K562 (cell line): ENCODE measurements around the gene C19orf47. TPM values are rescaled to one million over a fixed set of nuclear protein-coding genes. Genes with fewer than 3 reads are reported as not detected.

ENCODE experiments used
- ATAC-seq: fragments of 200-7000 bp; cut with Tn5 transposase; 3 replicates; pipeline ENCODE4 v1.9.1; 2020; ENCODE audit warnings: moderate library complexity
- BruUV-seq: library from RNA; stranded (reverse); fragments of 400-500 nt; replicated peaks from 2 replicates; lab custom pipeline; 2021; lab: Mats Ljungman, UMichigan
- CTCF ChIA-PET: fragments of 300-600 bp; formaldehyde crosslinking; extraction: SDS; loops from one replicate; lab custom pipeline; 2021; ENCODE audit warnings: low intra/inter-chr PET ratio; lab: Yijun Ruan, JAX
- POLR2A ChIA-PET: fragments of 300-600, 350-650 bp; sonication (Branson Sonifier 250); formaldehyde crosslinking; extraction: SDS; loops from one replicate; lab custom pipeline; 2021; ENCODE audit warnings: antibody characterized with exemption, inconsistent platforms; lab: Yijun Ruan, JAX
- DNase-seq, 4 experiments: peaks; one replicate each; pipeline versions ENCODE4 v3.0.0 to v3.0.0-alpha.2; 2011 to 2018; ENCODE audit warnings: low spot score in 3 of 4, mixed read lengths in 3 of 4; ENCODE audit errors: extremely low read depth in 1 of 4
- FAIRE-seq: peaks from 2 replicates; lab custom pipeline; 2011; peaks lifted over from hg19 to GRCh38; lab: Jason Lieb, UNC
- H2AFZ ChIP-seq: 2 replicates; pipeline ENCODE4 v1.6.0; 2011; ENCODE audit warnings: low read depth, low read length, control low read depth, inconsistent platforms
- H3K27ac ChIP-seq: fragments of 200-600 bp; 3 replicates; pipeline ENCODE4 v1.8.0; 2011; ENCODE audit warnings: low read depth, mild to moderate bottlenecking, control low read depth, inconsistent platforms, low read length, moderate library complexity, mixed read lengths; ENCODE audit errors: extremely low read depth
- H3K27me3 ChIP-seq, 2 experiments: fragments of 300-600 bp in 1 of 2; 2 replicates in 1 of 2; 3 replicates in 1 of 2; pipeline versions ENCODE4 v1.6.0 to v1.8.0; 2011; ENCODE audit warnings: inconsistent platforms in 2 of 2, low read length in 2 of 2, mild to moderate bottlenecking in 1 of 2, mixed read lengths in 1 of 2, moderate library complexity in 1 of 2; ENCODE audit not compliant: control insufficient read depth in 2 of 2, insufficient read depth in 2 of 2
- H3K36me3 ChIP-seq: fragments of 300-600 bp; 3 replicates; pipeline ENCODE4 v1.8.0; 2011; ENCODE audit warnings: mild to moderate bottlenecking, low read length, inconsistent platforms; ENCODE audit not compliant: control insufficient read depth, insufficient read depth
- H3K4me1 ChIP-seq, 2 experiments: fragments of 200-600 bp in 1 of 2; replicated peaks in 1 of 2; 2 replicates in 1 of 2; 3 replicates in 1 of 2; pipeline versions ENCODE4 v1.5.1 to v1.8.0; 2011; ENCODE audit warnings: inconsistent platforms in 2 of 2, low read length in 2 of 2, mild to moderate bottlenecking in 1 of 2, mixed read lengths in 1 of 2, moderate library complexity in 1 of 2; ENCODE audit not compliant: control insufficient read depth in 2 of 2, insufficient read depth in 2 of 2
- H3K4me2 ChIP-seq: 2 replicates; pipeline ENCODE4 v1.6.1; 2011; ENCODE audit warnings: low read length, control low read depth, inconsistent platforms, mixed read lengths; ENCODE audit not compliant: insufficient read depth
- H3K4me3 ChIP-seq: fragments of 200-600 bp; sonication (generic), shearing (Covaris generic); 2 replicates; pipeline ENCODE4 v1.5.1; 2016; ENCODE audit warnings: control low read depth, inconsistent platforms
- H3K79me2 ChIP-seq: fragments of 200-600 bp; 3 replicates; pipeline ENCODE4 v1.8.0; 2011; ENCODE audit warnings: low read length, inconsistent platforms; ENCODE audit not compliant: control insufficient read depth, insufficient read depth
- H3K9ac ChIP-seq, 2 experiments: 2 replicates each; pipeline versions ENCODE4 v1.6.0 to v1.6.1; 2011; ENCODE audit warnings: low read depth in 2 of 2, low read length in 2 of 2, control low read depth in 1 of 2, inconsistent platforms in 1 of 2, mild to moderate bottlenecking in 1 of 2, mixed read lengths in 1 of 2; ENCODE audit not compliant: insufficient read depth in 1 of 2
- H3K9me1 ChIP-seq: one replicate; pipeline ENCODE4 v1.6.0; 2011; ENCODE audit warnings: inconsistent platforms, mild to moderate bottlenecking, low read length, moderate library complexity; ENCODE audit not compliant: control insufficient read depth, insufficient read depth
- H3K9me3 ChIP-seq: replicated peaks from 2 replicates; pipeline ENCODE4 v1.5.1; 2011; ENCODE audit warnings: low read depth, low read length, inconsistent platforms; ENCODE audit not compliant: control insufficient read depth, insufficient read depth
- H4K20me1 ChIP-seq: replicated peaks from 2 replicates; pipeline ENCODE4 v1.6.1; 2011; ENCODE audit warnings: low read length, inconsistent platforms, mixed read lengths; ENCODE audit not compliant: control insufficient read depth, insufficient read depth
- C11orf30 ChIP-seq: fragments of 450-650 bp; IDR thresholded peaks from 2 replicates; pipeline ENCODE4 v1.6.1; 2016; ENCODE audit warnings: low read depth, mild to moderate bottlenecking
- CSDE1 ChIP-seq, 2 experiments: fragments of 450-650 bp; IDR thresholded peaks; 2 replicates each; pipeline ENCODE4 v1.6.1; 2016; ENCODE audit warnings: mild to moderate bottlenecking in 1 of 2
- DMBX1 ChIP-seq: fragments of 250-450 bp; sonication (Bioruptor Pico); IDR thresholded peaks from 2 replicates; pipeline ENCODE4 v1.8.0; 2022; ENCODE audit warnings: inconsistent platforms, mild to moderate bottlenecking, moderate library complexity, borderline replicate concordance
- HNRNPLL ChIP-seq: fragments of 200-400 bp; formaldehyde crosslinking; IDR thresholded peaks from 2 replicates; pipeline ENCODE4 v1.6.1; 2017; ENCODE audit warnings: low read length, low read depth, mild to moderate bottlenecking; ENCODE audit not compliant: poor library complexity, severe bottlenecking
- KDM5B ChIP-seq: fragments of 200-600 bp; sonication (generic); IDR thresholded peaks from 2 replicates; pipeline ENCODE4 v1.6.1; 2012; ENCODE audit warnings: low read depth, mild to moderate bottlenecking, moderate library complexity, low read length, control low read depth, inconsistent platforms; ENCODE audit not compliant: insufficient replicate concordance
- KLF10 ChIP-seq: fragments of 250-450 bp; sonication (Bioruptor Pico); IDR thresholded peaks from 2 replicates; pipeline ENCODE4 v1.6.1; 2021; ENCODE audit warnings: matching md5 sums
- NR0B1 ChIP-seq: fragments of 450-650 bp; IDR thresholded peaks from one replicate; pipeline ENCODE4 v1.6.1; 2018; ENCODE audit warnings: mild to moderate bottlenecking, moderate library complexity; ENCODE audit not compliant: partially characterized antibody
- RBM34 ChIP-seq: fragments of 200-400 bp; formaldehyde crosslinking; IDR thresholded peaks from 2 replicates; pipeline ENCODE4 v1.6.1; 2018; ENCODE audit warnings: low read length, borderline replicate concordance; ENCODE audit not compliant: insufficient read depth
- ZNF780A ChIP-seq: fragments of 250-450 bp; sonication (Bioruptor Pico); IDR thresholded peaks from 2 replicates; pipeline ENCODE4 v1.5.0; 2021; ENCODE audit warnings: mild to moderate bottlenecking
- WGBS: fragments of 100-300 bp; shearing (Covaris generic); methylation state at CpG from one replicate; pipeline ENCODE4 v1.1.6; 2016; ENCODE audit warnings: low coverage, mixed read lengths; ENCODE audit not compliant: insufficient coverage; ENCODE audit errors: missing lambda C conversion rate; 5-methylcytosine and 5-hydroxymethylcytosine counted together
- in situ Hi-C: fragments of 300-500 bp; cut with MboI; formaldehyde crosslinking; loops from 4 replicates; pipeline ENCODE4 v1.15.0; 2018; ENCODE audit warnings: inconsistent platforms, mixed read lengths
- intact Hi-C: fragments of 100-400 bp; cut with micrococcal nuclease; formaldehyde crosslinking; loops from 2 replicates; pipeline ENCODE4 v1.14.2; 2022
- polyA plus RNA-seq, 8 experiments: library from polyadenylated mRNA; depleted of rRNA in 4 of 8; stranded (reverse) in 5 of 8; unstranded in 3 of 8; fragments of >200 nt; fragmentation: Nextera tagmentation in 2 of 8; fragmentation: Illumina TruSeq in 1 of 8; extraction: Ambion mirVana in 2 of 8; extraction: Trizol in 1 of 8; gene quantifications; 2 replicates each; pipeline versions ENCODE4 v1.2.1 to v1.2.3, GENCODE V29; 2011 to 2014; ENCODE audit warnings: inconsistent platforms in 1 of 8, missing spikeins in 1 of 8
- total RNA-seq, 7 experiments: library from RNA; depleted of rRNA in 6 of 7; stranded (reverse); fragments of >200 nt in 6 of 7; fragmentation: Illumina TruSeq in 2 of 7; extraction: Trizol in 2 of 7; gene quantifications; 2 replicates each; pipeline versions ENCODE4 v1.2.1 to v1.2.3, GENCODE V29; 2011 to 2021; ENCODE audit warnings: low replicate concordance in 1 of 7
- TF ChIP-seq, protein P1 (sequence below): sonication (generic); formaldehyde crosslinking; IDR thresholded peaks from 2 replicates; pipeline ENCODE4 v1.8.0; 2022; ENCODE audit warnings: mild to moderate bottlenecking, missing genetic modification reagents

Gene C19orf47
- total and polyA plus RNA-seq, 9 of the 15 experiments (the other 6 are each of a cell fraction or from before 2014, with no cell fraction given), result 0.08 to 26.1 (median 14.7) TPM

DNA sequence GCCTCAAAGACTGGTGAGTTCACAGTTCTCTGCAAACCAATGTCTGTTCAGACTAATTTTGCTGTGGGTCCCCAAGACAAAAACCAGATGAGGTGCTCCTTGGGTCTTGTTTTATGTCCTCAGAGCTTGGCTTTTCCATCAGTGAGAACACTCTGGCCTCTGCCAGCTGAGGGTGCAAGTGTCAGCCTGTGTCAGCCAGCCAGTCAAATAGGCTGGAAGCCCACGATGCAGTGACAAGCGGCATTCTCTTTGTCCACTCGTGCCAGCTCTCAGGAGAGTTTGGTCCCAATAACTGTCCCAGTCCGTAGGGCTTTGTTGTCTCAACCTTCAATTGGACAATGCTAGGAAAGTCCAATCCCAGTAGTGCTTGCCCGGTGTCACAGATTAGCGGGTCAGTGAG lies 53.6 kb downstream of the C19orf47 start:
- CTCF ChIA-PET, result no interaction called here
- POLR2A ChIA-PET, result interaction anchor here (1.8 kb wide), 1 partner anchor 10 kb away, joined by 12 read pairs; no protein-coding TSS in a partner anchor
- intact Hi-C loops, result no loop called here

More for the DNA sequence above, 53.6 kb downstream of the C19orf47 start:
- no peaks in the 10 kb centered on the region for H3K36me3 ChIP-seq
- H3K79me2 ChIP-seq, result no peaks in the 10 kb centered on the region
- no peak overlapping the region for H3K4me2 ChIP-seq
- H3K9me1 ChIP-seq, result no peaks in the 10 kb centered on the region
- H3K9me3 ChIP-seq, result no peaks in the 10 kb centered on the region
- peak overlapping the region in 1 of 2 experiments; percentile 77; a peak in 1 of 4 replicates for H3K9ac ChIP-seq
- FAIRE-seq (no peak), DNase-seq (no peak)
- in situ Hi-C loops, result no loop called here
- H3K27ac ChIP-seq, result no peak overlapping the region
- no peaks in the 10 kb centered on the region for H4K20me1 ChIP-seq
- H2AFZ ChIP-seq, result no peak overlapping the region
- 68% methylated on average over 6 of the region's 6 CpGs for WGBS
- BruUV-seq, result no TSS peak
- TF ChIP-seq NR0B1 (no peak), KDM5B (no peak), DMBX1 (CRISPR knock-in tag) (no peak), RBM34 (no peak), ZNF780A (CRISPR knock-in tag) (no peak), KLF10 (CRISPR knock-in tag) (no peak), CSDE1 (IDR thresholded peaks at IDR 0.05) (no peak), C11orf30 (no peak), HNRNPLL (no peak)
- TF ChIP-seq, protein P1, sequence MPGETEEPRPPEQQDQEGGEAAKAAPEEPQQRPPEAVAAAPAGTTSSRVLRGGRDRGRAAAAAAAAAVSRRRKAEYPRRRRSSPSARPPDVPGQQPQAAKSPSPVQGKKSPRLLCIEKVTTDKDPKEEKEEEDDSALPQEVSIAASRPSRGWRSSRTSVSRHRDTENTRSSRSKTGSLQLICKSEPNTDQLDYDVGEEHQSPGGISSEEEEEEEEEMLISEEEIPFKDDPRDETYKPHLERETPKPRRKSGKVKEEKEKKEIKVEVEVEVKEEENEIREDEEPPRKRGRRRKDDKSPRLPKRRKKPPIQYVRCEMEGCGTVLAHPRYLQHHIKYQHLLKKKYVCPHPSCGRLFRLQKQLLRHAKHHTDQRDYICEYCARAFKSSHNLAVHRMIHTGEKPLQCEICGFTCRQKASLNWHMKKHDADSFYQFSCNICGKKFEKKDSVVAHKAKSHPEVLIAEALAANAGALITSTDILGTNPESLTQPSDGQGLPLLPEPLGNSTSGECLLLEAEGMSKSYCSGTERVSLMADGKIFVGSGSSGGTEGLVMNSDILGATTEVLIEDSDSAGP (CRISPR knock-in tag), result no peak
- TF ChIP-seq, all 486 proteins: peak for 0
- Histone ChIP-seq H3K4me3 (no peak overlapping the region), H3K27me3 (no peaks in the 10 kb centered on the region), H3K4me1 (no peaks in the 10 kb centered on the region; a peak in 1 of 5 replicates)
- no peak for ATAC-seq
